ENCODE results near the gene UGT2A3.
"Not testable (repeated sequence)": the region's sequence is repeated elsewhere in the genome, so short reads cannot be mapped to it uniquely, and the experiment has no call there.

UGT2A3 gene

DNA sequence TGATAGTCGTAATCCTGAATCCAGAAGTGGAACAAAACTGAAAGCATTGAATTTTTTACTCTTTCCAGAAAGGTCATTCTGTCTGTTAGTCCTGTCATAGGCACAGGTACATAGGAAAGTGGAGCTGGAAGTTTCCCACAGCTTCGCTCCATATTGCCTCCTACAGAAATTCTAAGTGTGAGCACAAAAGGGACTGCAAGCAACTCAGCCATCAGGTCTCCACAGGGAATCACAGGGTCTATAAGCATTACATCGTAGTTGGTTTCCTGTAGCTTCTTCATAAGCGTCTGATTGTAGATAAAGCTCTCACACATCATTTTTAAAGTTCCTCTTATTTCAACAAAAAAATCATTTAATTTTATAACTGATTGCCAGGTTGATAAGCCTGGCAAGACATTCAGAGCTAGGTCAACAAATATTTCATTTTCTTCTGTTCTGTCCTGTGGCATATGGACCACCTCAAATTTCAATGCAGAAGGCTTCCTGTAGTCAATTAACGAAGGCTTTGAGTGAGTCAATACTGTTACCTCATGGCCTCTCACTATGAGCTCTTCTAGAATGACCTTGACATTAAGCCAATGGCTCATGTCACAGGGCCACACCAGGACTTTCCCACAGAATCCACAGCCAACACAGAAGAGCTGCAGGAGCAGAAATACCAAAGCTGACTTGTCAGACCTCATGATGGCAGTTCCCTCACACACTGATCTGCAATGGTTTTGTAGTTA, at the start of gene UGT2A3:
UGT2A3 (minus strand) TSS at position 727 of the 728 bp plus-strand sequence; CDS start at position 683, 44 bp downstream.
- ATAC-seq (replicated peaks), result no peak
- Mint-ChIP-seq H3K4me3 (no peak within 1 kb of the TSS), H3K27ac (no peak within 1 kb of the TSS), H3K36me3 (no peaks in the 10 kb centered on the region), H3K27me3 (no peaks in the 10 kb centered on the region), H3K9me3 (no peaks in the 10 kb centered on the region), H3K4me1 (no peaks in the 10 kb centered on the region)
- DNase-seq, result no peak

DNA sequence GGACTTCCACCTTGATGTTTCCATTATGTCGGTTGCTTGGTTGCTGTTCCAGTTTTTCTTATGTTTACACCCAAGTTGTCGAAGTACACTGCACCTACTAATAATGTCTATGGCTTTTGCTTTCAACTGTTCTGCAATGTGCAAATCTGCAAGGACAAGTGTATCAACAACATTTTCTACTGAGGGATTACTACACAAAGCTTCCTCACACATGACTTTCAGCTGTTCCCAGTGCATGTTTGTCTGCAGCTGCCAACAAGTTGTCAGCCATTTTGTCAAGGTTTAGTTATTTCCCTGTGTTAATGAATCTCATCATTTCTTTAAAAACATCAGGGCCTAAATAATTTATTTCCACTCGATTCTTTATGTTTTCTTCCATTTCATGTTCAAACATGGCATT, 45.4 kb upstream of the UGT2A3 start:
- Mint-ChIP-seq H3K4me3 (no peak overlapping the region), H3K4me1 (no peaks in the 10 kb centered on the region), H3K9me3 (peaks cover 0 to 3% of the 10 kb centered on the region in 2 donors), H3K36me3 (no peaks in the 10 kb centered on the region), H3K27me3 (no peaks in the 10 kb centered on the region), H3K27ac (no peak overlapping the region)
- ATAC-seq (replicated peaks) (no peak), DNase-seq (no peak)

DNA sequence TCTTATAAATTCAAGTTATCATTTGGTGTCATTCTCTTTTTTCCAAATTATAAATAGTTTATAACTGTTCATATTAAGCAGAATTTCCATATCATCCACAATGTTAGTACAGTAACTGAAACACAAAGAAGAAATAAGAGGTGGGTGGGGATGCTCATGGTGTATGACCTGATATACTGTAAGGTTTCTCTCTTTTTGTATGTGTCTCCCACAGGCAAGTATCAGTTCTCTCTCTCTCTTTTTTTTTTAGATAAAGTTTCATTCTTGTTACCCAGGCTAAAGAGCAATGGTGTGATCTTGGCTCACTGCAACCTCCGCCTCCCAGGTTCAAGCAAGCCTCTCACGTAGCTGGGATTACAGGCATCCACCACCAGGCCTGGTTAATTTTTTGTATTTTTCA, 43.7 kb upstream of the UGT2A3 start:
- Mint-ChIP-seq H3K4me1 (no peaks in the 10 kb centered on the region), H3K36me3 (no peaks in the 10 kb centered on the region), H3K9me3 (peaks cover 0 to 3% of the 10 kb centered on the region in 2 donors), H3K4me3 (no peak overlapping the region), H3K27me3 (no peaks in the 10 kb centered on the region), H3K27ac (no peak overlapping the region)
- DNase-seq, result no peak
- no peak for ATAC-seq (replicated peaks)

DNA sequence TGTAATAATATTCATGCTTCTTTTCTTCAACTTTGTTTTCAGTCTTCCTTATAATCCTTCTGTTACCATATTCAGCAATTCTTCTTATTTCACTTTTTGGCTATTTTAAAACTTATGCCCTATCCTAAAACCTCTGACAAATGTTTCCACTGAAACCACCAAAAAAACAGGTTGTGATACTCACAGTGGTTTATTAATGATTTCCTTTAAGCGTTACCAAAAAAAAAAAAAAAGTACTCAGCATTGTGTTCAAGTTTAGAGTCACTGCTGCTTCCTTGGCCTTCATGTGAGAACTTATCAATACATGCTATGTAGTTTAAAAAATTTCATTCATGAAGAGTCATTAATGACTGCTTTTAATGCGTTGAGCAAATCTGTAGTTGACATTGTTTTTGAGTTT, 35.4 kb upstream of the UGT2A3 start:
- no peaks in the 10 kb centered on the region for H3K4me1 Mint-ChIP-seq
- no peak overlapping the region for H3K4me3 Mint-ChIP-seq
- H3K36me3 Mint-ChIP-seq, result no peaks in the 10 kb centered on the region
- H3K27ac Mint-ChIP-seq, result no peak overlapping the region
- H3K9me3 Mint-ChIP-seq, result peaks cover 0 to 8% of the 10 kb centered on the region in 2 donors
- DNase-seq, result no peak
- ATAC-seq (replicated peaks), result no peak
- no peaks in the 10 kb centered on the region for H3K27me3 Mint-ChIP-seq

DNA sequence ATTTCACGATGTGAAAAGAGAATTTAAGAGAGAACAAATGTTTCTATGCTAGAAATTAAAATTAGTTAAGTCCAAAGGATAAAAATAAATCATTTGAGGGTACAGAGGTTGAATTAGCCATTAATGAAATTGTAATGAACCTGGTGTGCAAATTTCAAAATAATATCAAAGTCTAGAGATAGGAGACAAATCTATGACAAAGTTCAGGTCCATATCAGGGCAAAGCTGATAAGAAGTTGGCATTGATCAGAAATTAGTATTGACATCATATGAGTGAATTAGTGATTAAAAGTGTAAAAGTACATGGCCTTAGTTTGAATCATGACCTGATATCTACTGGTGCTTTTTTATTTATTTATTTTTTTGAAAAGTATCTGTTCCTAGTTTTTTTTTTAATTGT, 33.8 kb upstream of the UGT2A3 start:
- Mint-ChIP-seq H3K36me3 (no peaks in the 10 kb centered on the region), H3K9me3 (peaks cover 0 to 8% of the 10 kb centered on the region in 2 donors), H3K27ac (no peak overlapping the region), H3K4me3 (no peak overlapping the region), H3K4me1 (no peaks in the 10 kb centered on the region), H3K27me3 (no peaks in the 10 kb centered on the region)
- DNase-seq (no peak), ATAC-seq (replicated peaks) (no peak)

DNA sequence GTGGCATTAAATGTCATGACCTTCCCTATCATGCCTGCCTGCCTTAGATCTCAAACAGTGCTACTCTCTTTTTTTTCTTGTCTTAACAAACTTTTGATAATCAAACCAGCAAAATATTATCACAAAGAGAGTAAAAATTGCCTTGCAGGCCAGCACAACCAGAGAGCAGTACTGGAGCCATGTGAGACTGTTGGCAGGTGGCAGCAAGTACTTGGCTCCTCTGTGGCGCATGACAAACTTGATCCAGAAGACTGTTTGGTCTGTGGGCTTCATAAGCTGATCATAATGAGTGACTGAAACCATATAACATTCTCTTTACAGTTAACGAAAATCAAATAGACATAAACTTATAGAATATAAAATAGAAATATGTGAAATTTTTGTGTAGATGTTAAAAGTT, 33.3 kb upstream of the UGT2A3 start:
- Mint-ChIP-seq H3K27me3 (no peaks in the 10 kb centered on the region), H3K36me3 (no peaks in the 10 kb centered on the region), H3K4me1 (no peaks in the 10 kb centered on the region), H3K4me3 (no peak overlapping the region), H3K27ac (no peak overlapping the region), H3K9me3 (peaks cover 0 to 8% of the 10 kb centered on the region in 2 donors)
- ATAC-seq (replicated peaks), result no peak
- no peak for DNase-seq

DNA sequence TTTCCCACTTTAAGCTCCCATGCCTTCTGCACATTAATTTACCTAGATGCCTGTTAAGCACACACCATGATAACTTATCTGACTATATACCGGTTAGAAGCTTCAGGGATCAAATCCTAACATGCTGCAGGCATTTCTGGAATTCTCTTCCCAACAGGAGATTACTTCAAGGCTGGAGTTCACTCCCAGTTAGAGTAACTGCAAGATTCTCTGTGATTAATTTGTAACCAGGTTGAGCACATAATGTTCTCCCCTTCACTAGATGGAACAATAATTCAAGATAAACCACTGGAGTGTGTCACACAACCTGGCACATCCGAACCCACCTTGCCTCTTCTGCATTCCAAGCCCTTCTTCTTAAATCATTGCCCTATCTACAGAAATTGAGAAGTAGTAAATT, 11.8 kb upstream of the UGT2A3 start:
- H3K9me3 Mint-ChIP-seq, result peaks cover 5 to 6% of the 10 kb centered on the region in 2 donors
- no peaks in the 10 kb centered on the region for H3K36me3 Mint-ChIP-seq
- no peaks in the 10 kb centered on the region for H3K27me3 Mint-ChIP-seq
- H3K4me1 Mint-ChIP-seq, result no peaks in the 10 kb centered on the region
- no peak overlapping the region for H3K27ac Mint-ChIP-seq
- ATAC-seq (replicated peaks), result no peak
- H3K4me3 Mint-ChIP-seq, result no peak overlapping the region
- DNase-seq, result no peak

DNA sequence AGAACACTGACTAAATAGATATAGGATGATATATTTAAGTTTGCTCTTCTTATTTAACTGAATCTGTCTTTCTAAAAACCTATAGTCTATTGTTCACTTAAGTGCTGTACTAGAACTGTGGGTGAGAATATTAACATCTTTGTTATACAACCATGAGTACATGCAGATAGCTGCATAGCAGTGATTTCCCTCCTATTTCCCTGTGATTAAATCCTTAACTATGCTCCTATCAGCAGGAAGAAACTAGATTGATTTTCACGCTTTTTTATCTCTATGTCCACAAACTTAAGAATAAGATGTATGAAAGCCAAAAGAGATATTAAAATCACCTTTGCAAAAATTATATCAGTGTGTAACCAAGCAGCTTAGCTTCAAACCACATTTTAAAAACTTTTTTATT, 11.3 kb upstream of the UGT2A3 start:
- no peak overlapping the region for H3K4me3 Mint-ChIP-seq
- DNase-seq, result no peak
- no peaks in the 10 kb centered on the region for H3K27me3 Mint-ChIP-seq
- H3K27ac Mint-ChIP-seq, result no peak overlapping the region
- H3K36me3 Mint-ChIP-seq, result no peaks in the 10 kb centered on the region
- H3K9me3 Mint-ChIP-seq, result peaks cover 3 to 4% of the 10 kb centered on the region in 2 donors
- ATAC-seq (replicated peaks), result no peak
- H3K4me1 Mint-ChIP-seq, result no peaks in the 10 kb centered on the region

DNA sequence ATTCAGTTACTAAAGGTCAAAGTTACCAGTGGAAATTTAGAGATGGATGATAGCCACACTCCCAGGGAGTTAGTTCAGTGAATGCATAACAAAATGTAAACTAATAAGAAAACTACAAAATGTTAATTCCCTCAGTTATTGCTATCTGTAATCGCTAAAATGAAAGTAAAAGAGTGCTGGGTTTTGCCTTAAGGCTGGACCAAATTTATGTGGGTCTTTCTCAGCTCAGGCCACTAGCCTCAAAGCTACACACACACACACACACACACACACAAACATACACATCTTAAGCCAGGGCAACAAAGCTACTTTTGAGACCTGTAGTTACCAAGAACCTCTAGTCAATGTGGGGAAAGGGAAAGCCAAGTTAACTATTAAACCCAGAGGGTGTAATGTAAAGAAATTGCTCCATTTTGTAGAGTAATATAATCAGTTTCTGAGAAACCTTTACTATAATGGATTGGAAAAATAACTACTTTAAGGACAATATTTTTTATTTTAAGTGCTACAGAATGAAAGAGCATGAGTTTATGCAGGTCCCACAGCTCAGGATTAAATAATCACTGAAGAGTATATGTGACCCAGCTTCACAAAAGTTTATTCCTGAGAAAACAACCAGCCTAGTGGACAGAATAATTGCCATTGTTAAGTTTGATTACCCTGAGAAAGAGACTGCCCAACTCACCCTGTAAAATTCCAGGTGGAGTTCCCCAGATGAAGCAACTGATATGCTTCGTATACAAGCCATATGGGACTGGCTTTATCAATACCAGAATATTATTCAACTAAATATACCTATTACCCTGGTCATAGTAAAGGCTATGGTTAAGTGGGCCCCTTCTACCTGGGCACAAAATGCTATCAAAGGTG, 8.9 kb upstream of the UGT2A3 start:
- Mint-ChIP-seq H3K36me3 (no peaks in the 10 kb centered on the region), H3K27ac (no peak overlapping the region), H3K9me3 (no peaks in the 10 kb centered on the region), H3K27me3 (no peaks in the 10 kb centered on the region), H3K4me3 (no peak overlapping the region), H3K4me1 (no peaks in the 10 kb centered on the region)
- DNase-seq, result no peak
- no peak for ATAC-seq (replicated peaks)

DNA sequence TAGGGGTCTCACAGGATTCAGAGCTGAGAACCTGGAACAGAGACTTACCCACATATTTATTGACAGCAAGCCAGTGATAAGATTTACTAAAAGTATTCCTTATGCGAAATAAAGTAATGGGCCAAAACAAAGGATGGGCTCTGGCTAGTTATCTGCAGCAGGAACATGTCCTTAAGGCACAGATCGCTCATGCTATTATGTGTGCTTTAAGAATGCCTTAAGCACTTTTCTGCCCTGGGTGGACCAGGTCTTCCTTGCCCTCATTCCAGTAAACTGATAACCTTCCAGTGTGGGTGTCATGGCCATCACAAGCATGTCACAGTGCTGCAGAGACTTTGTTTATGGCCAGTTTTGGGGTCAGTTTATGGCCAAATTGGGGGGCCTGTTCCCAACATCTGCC, 7.5 kb upstream of the UGT2A3 start:
- H3K27ac Mint-ChIP-seq; DNase-seq; H3K4me3 Mint-ChIP-seq; H3K9me3 Mint-ChIP-seq; H3K36me3 Mint-ChIP-seq; H3K4me1 Mint-ChIP-seq; ATAC-seq (replicated peaks); H3K27me3 Mint-ChIP-seq: not testable (repeated sequence)

DNA sequence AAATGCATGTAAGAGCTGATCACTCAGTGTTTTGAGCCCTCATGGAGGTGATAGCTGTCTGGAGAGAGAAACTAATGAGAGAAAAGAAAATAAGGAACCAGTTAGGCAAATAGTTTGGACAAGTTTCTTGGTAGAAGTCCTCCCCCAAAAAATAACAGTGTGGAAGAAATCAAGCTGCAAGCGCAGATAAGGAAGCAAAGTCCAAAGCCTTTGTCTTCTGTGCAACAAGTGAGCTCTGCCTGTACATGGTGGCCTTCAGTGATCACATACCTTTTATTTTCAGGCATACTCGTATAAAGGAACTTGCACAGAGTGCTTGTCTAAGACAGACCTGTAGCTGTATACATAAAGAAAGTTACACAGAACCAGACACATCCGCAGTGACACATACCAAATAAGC, 2.5 kb upstream of the UGT2A3 start:
- no peak for ATAC-seq (replicated peaks)
- Mint-ChIP-seq H3K4me3 (no peak overlapping the region), H3K27ac (no peak overlapping the region), H3K4me1 (no peaks in the 10 kb centered on the region), H3K36me3 (no peaks in the 10 kb centered on the region), H3K27me3 (no peaks in the 10 kb centered on the region), H3K9me3 (no peaks in the 10 kb centered on the region)
- no peak for DNase-seq

DNA sequence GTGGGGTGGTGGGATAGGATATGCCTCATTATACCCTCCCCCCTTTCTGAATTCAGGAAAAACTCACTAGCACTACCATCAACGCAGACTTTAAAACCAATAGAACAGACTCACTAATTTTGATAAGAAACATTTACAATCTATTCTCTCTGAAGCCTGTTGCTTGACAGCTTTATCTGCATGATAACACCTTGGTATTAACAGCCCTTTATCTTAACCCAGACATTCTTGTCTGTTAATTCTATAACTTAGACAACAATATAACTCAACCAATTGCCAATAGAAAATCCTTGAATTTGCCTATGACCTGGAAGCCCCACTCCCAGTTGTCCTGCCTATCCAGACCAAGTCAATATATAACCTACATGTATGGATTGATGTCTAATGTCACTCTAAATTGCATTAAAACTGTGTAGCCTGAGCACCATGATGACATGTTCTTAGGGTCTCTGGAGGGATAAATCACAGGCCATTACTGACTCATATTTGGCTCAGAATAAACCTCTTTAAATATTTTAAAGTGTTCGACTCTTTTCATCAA, 1.5 kb upstream of the UGT2A3 start:
- Mint-ChIP-seq H3K36me3 (no peaks in the 10 kb centered on the region), H3K9me3 (no peaks in the 10 kb centered on the region), H3K4me1 (no peaks in the 10 kb centered on the region), H3K27ac (no peak overlapping the region), H3K4me3 (no peak overlapping the region), H3K27me3 (no peaks in the 10 kb centered on the region)
- DNase-seq (no peak), ATAC-seq (replicated peaks) (no peak)

DNA sequence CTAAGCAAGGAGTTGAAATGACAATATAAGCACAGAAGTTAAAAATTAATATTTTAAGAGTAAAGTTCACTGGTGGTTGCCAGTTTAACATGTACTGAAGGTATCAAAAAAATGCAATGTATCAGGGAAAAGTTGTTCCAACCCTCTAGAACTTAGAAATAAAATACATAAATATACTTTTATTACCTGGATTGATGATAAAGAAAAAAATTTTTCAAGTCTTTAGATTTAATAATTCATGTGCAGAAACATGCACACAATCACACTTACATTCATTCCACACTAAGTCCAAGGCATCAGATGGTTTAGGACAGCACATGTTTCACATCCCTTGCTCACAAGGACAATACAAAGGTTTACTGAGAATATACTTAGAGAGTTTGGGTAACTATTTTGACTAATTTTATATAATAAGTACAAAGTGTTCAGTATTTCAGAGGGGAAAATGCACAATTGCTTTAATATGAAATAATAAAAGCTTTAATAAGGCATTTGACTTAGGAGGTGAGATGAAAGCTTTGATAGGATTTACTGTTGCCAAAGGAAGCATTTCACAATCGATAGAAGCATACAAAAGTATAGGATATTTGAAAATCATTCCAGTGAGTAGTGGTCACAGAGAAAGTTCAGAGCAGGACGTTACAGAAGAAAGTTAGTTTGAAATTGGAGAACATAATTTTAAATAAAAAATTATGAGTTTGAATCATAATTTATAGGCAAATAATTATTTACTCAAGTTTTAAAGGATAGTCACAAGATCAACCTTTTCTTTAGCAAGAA, 392 bp upstream of the UGT2A3 start:
- no peaks in the 10 kb centered on the region for H3K27me3 Mint-ChIP-seq
- ATAC-seq (replicated peaks), result no peak
- H3K36me3 Mint-ChIP-seq, result no peaks in the 10 kb centered on the region
- no peaks in the 10 kb centered on the region for H3K9me3 Mint-ChIP-seq
- H3K4me1 Mint-ChIP-seq, result no peaks in the 10 kb centered on the region
- H3K4me3 Mint-ChIP-seq, result no peak overlapping the region
- DNase-seq, result no peak
- H3K27ac Mint-ChIP-seq, result no peak overlapping the region

DNA sequence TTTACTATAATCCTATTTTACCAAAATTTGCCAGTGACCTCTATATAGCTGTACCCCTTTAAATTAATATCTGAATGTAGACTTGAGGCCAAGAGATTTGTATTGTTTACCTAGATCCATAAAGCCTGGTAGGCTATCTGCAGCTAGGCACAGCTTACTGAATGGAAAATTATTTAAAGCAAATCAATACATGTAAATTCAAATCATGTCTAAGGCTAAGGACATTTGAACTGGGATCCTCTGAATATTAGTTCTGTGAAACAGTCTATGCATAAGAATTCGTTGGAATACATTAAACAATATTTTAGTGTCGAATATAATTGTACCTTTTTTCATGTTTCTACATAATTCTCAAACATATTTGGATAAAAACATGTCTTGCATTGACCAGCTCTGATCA, 1.6 kb downstream of the UGT2A3 start:
- H3K27ac Mint-ChIP-seq, result no peak overlapping the region
- no peaks in the 10 kb centered on the region for H3K9me3 Mint-ChIP-seq
- no peaks in the 10 kb centered on the region for H3K4me1 Mint-ChIP-seq
- ATAC-seq (replicated peaks) (no peak), DNase-seq (no peak)
- H3K36me3 Mint-ChIP-seq, result no peaks in the 10 kb centered on the region
- H3K4me3 Mint-ChIP-seq, result no peak overlapping the region
- H3K27me3 Mint-ChIP-seq, result no peaks in the 10 kb centered on the region

Data from stimulated activated naive B cell treated with anti-CD40 and anti-IgM and Interleukin-4, amounts not matched to agents 10 μg/mL and 1 μg/mL and 100 μg/mL, for 72 hours (primary cell).